NB4 (cell line): ENCODE results near the gene GAS7.

Experiments used
- TF ChIP-seq, protein P1 (sequence below): IDR thresholded peaks from one replicate; pipeline ENCODE4 v1.5.1; 2012; ENCODE audit warnings: low read depth, low read length
- TF ChIP-seq, protein P2 (sequence below): IDR thresholded peaks from 2 replicates; pipeline ENCODE4 v1.6.1; 2011; ENCODE audit warnings: low read depth, low read length

DNA sequence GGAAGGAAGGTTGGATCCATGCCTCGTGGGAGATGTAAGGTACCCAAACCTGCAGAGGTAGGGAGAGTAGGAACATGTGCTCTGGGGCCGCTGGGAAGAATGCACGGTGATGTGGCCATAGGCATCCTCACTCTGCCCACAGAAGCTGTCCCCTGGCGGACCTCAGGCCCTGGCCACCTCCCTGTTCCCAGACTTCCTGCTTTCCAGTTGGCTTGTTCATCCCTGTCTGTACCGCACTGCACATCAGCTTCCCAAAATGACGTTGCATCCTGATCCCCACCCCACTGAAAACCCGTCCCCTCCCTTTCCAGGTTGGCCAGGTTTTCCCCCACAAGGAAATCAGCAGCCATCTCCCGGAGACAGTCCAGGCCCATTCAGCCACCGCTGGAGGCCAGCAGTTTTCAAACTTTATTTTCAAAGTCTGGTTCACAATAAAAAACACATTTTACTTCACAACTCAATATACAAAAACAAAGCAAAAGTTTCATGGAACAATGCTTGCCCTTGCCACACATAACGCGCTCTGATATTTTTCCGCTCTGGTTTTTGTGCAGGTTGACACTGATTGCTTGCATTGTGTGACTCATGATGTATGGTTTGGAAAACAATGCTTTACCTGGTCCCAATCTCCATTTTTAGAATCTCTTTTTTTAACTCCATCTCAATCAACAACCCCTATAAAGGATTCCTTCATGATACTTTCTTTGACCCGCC, 143.0 kb downstream of the GAS7 start:
- TF ChIP-seq, protein P1, sequence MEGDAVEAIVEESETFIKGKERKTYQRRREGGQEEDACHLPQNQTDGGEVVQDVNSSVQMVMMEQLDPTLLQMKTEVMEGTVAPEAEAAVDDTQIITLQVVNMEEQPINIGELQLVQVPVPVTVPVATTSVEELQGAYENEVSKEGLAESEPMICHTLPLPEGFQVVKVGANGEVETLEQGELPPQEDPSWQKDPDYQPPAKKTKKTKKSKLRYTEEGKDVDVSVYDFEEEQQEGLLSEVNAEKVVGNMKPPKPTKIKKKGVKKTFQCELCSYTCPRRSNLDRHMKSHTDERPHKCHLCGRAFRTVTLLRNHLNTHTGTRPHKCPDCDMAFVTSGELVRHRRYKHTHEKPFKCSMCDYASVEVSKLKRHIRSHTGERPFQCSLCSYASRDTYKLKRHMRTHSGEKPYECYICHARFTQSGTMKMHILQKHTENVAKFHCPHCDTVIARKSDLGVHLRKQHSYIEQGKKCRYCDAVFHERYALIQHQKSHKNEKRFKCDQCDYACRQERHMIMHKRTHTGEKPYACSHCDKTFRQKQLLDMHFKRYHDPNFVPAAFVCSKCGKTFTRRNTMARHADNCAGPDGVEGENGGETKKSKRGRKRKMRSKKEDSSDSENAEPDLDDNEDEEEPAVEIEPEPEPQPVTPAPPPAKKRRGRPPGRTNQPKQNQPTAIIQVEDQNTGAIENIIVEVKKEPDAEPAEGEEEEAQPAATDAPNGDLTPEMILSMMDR, result no peak
- TF ChIP-seq, protein P2, sequence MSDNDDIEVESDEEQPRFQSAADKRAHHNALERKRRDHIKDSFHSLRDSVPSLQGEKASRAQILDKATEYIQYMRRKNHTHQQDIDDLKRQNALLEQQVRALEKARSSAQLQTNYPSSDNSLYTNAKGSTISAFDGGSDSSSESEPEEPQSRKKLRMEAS, result no peak
